Natural killer cell (primary cell): ENCODE data around the gene LDLRAD2. TPM values are rescaled to one million over a fixed set of nuclear protein-coding genes. Genes with fewer than 3 reads are reported as not detected.

Experiments
- ATAC-seq, 3 donors: fragments of 150-1000 bp in 2 of 3; fragments of 200-7000 bp in 1 of 3; cut with Tn5 transposase; 1 replicate in 1 of 3; 2 replicates in 2 of 3; pipeline ENCODE4 v1.10.0; 2021; ENCODE audit warnings: mild to moderate bottlenecking in 2 of 3, moderate library complexity in 2 of 3
- DNase-seq, 2 donors: peaks; one replicate each; pipeline versions ENCODE4 v3.0.0 to v3.0.0-alpha.2; 2013 to 2021; ENCODE audit warnings: mixed read lengths in 1 of 2
- H3K27ac ChIP-seq: one replicate; pipeline ENCODE4 v1.5.1; 2013; ENCODE audit warnings: mild to moderate bottlenecking, low read length
- H3K27me3 ChIP-seq: one replicate; pipeline ENCODE4 v1.6.1; 2013; ENCODE audit warnings: low read length; ENCODE audit not compliant: control insufficient read depth, insufficient read depth
- H3K36me3 ChIP-seq: one replicate; pipeline ENCODE4 v1.6.1; 2013; ENCODE audit warnings: low read length; ENCODE audit not compliant: control insufficient read depth, insufficient read depth
- H3K4me1 ChIP-seq: one replicate; pipeline ENCODE4 v1.6.1; 2013; ENCODE audit warnings: low read length; ENCODE audit not compliant: control insufficient read depth, insufficient read depth
- H3K4me3 ChIP-seq: one replicate; pipeline ENCODE4 v1.5.1; 2013; ENCODE audit warnings: low read length
- H3K9me3 ChIP-seq: one replicate; pipeline ENCODE4 v1.6.1; 2013; ENCODE audit warnings: low read length; ENCODE audit not compliant: control insufficient read depth, insufficient read depth
- H3K27ac Mint-ChIP-seq, 2 donors: one replicate each; pipeline ENCODE4 v1.8.0; 2022; ENCODE audit warnings: mild to moderate bottlenecking in 2 of 2, mixed read lengths in 2 of 2, moderate library complexity in 1 of 2
- H3K27me3 Mint-ChIP-seq, 2 donors: one replicate each; pipeline ENCODE4 v1.8.0; 2022; ENCODE audit warnings: low read depth in 2 of 2, mixed read lengths in 2 of 2
- H3K36me3 Mint-ChIP-seq: one replicate; pipeline ENCODE4 v1.8.0; 2022; ENCODE audit warnings: mixed read lengths
- H3K4me1 Mint-ChIP-seq, 2 donors: one replicate each; pipeline ENCODE4 v1.8.0; 2022; ENCODE audit warnings: mixed read lengths in 2 of 2
- H3K4me3 Mint-ChIP-seq: one replicate; pipeline ENCODE4 v1.8.0; 2022; ENCODE audit warnings: mild to moderate bottlenecking, moderate library complexity, mixed read lengths
- H3K9me3 Mint-ChIP-seq, 2 donors: one replicate each; pipeline ENCODE4 v1.8.0; 2022; ENCODE audit warnings: mixed read lengths in 2 of 2
- WGBS: methylation state at CpG from one replicate; pipeline ENCODE4 v1.1.7; 2013; ENCODE audit warnings: missing lambda C conversion rate; ENCODE audit not compliant: insufficient coverage; 5-methylcytosine and 5-hydroxymethylcytosine counted together
- intact Hi-C: fragments of 100-400 bp; cut with micrococcal nuclease; formaldehyde crosslinking; loops from one replicate; pipeline ENCODE4 v1.14.2; 2022
- total RNA-seq, 4 donors: library from RNA; stranded (reverse); fragments of 120-200 nt in 1 of 4; gene quantifications; one replicate each; pipeline versions ENCODE4 v1.2.3 to v1.2.4, GENCODE V29; 2013 to 2022
- TF ChIP-seq, protein P1 (sequence below): fragments of 200-600 bp; IDR thresholded peaks from one replicate; pipeline ENCODE4 v1.8.0; 2022; ENCODE audit warnings: antibody characterized with exemption

LDLRAD2 gene
- total RNA-seq, 3 donors from 2014 or later (not counting 1 experiment from before 2014, with no cell fraction given) = 2.8 to 3.9 (median 3.6) TPM

DNA sequence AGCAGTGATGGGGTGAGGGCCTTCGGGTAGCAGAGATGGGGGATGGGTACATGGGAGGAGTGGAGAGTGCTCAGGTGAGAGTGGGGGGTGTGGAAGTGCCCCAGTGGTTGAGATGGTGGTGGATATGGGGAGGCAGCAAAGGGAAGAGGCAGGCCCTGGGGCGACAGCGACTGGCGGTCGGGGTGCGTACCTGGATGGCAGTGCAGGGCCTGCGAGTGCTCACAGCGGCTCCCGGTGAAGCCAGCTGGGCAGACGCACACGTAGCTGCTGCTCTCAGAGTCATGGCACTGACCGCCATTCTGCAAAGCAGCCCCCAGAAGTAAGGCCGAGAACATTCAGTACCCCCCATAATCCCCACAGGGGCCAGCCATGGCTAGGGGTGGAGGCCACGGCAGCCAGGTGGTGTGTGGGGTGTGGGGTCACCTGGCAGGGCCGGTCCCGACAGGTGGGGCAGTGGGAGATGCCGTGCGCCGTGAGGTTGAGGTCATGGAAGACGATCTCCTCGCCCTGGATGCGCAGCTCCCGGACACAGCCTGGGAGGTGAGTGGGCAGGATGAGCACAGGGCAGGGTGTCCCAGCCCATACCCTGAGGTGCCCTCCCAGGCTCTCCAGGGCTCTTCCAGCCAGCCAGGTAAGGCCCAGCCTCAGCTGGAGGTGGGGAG, 18.9 kb downstream of the LDLRAD2 start:
- Histone ChIP-seq H3K27me3 (no peaks in the 10 kb centered on the region), H3K27ac (no peak overlapping the region), H3K4me1 (no peaks in the 10 kb centered on the region), H3K4me3 (no peak overlapping the region), H3K36me3 (no peaks in the 10 kb centered on the region), H3K9me3 (peaks cover 7% of the 10 kb centered on the region)
- TF ChIP-seq, protein P1, sequence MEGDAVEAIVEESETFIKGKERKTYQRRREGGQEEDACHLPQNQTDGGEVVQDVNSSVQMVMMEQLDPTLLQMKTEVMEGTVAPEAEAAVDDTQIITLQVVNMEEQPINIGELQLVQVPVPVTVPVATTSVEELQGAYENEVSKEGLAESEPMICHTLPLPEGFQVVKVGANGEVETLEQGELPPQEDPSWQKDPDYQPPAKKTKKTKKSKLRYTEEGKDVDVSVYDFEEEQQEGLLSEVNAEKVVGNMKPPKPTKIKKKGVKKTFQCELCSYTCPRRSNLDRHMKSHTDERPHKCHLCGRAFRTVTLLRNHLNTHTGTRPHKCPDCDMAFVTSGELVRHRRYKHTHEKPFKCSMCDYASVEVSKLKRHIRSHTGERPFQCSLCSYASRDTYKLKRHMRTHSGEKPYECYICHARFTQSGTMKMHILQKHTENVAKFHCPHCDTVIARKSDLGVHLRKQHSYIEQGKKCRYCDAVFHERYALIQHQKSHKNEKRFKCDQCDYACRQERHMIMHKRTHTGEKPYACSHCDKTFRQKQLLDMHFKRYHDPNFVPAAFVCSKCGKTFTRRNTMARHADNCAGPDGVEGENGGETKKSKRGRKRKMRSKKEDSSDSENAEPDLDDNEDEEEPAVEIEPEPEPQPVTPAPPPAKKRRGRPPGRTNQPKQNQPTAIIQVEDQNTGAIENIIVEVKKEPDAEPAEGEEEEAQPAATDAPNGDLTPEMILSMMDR = no peak
- Mint-ChIP-seq H3K27ac (no peak overlapping the region), H3K9me3 (peaks cover 0 to 3% of the 10 kb centered on the region in 2 donors), H3K27me3 (no peaks in the 10 kb centered on the region), H3K36me3 (no peaks in the 10 kb centered on the region), H3K4me3 (no peak overlapping the region), H3K4me1 (no peaks in the 10 kb centered on the region)
- WGBS = 96% methylated on average over 21 of the region's 23 CpGs
- intact Hi-C loops = no loop called here
- ATAC-seq (no peak), DNase-seq (no peak)

DNA sequence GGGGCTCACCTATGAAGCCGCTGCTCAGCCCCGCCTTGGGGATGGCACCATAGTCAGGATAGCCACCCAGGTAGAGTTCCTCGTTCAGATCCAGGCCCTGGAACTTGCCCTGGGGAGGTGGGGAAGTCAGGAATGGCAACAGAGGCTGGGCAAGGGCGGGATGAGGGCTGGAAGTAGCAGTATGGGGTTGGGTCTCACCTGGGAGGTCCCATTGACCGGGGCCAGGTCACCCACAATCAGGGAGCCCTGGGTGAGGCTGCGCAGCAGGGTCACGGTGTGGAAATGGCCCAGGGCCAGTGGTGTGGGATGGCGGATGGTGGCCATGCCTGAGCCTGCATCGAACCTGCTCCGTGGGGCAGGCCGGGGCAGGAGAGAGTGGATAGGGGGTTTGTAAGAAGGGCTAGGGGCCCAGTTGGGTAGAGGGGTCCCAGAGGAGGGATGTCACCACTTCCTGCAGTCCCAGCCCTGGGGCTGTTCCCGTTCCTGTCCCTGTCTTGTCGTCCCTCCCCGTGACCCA, 19.4 kb downstream of the LDLRAD2 start:
- Histone ChIP-seq H3K36me3 (no peaks in the 10 kb centered on the region), H3K27ac (no peak overlapping the region), H3K9me3 (peaks cover 7% of the 10 kb centered on the region), H3K4me3 (no peak overlapping the region), H3K4me1 (no peaks in the 10 kb centered on the region), H3K27me3 (no peaks in the 10 kb centered on the region)
- Mint-ChIP-seq H3K27ac (no peak overlapping the region), H3K4me1 (no peaks in the 10 kb centered on the region), H3K9me3 (peaks cover 0 to 3% of the 10 kb centered on the region in 2 donors), H3K36me3 (no peaks in the 10 kb centered on the region), H3K4me3 (no peak overlapping the region), H3K27me3 (no peaks in the 10 kb centered on the region)
- TF ChIP-seq, protein P1 = no peak
- DNase-seq = no peak
- no peak for ATAC-seq
- intact Hi-C loops = no loop called here
- WGBS = 93% methylated on average over 14 of the region's 14 CpGs

DNA sequence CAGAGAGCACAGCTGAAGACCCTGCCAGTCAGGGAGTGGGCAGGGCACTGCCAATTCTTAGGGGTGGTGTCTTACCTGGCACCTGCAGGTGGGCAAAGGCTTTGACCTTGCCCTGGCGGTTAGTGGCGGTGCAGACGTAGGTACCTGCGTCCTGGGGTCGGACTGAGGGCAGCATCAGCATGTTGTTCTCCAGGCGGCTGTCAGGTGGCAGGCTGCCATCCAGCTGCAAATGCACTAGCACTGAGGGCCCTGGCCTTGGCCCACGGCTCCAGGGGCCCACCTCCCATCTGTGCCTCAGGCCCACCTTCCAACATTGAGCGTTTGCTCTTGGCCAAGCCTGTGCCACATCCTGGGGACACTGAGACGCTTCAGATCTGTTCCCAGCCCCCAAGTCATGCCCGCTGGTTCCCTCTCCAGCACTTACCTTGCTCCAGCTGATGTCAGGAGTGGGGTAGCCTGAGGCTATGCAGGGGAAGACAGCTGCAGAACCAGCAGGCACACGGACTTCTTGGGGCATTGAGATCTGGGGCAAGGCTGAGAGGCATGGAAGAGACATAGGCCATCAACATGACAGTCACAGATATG, 21.4 kb downstream of the LDLRAD2 start:
- no peak overlapping the region for H3K27ac ChIP-seq
- H3K27me3 Mint-ChIP-seq = no peaks in the 10 kb centered on the region
- TF ChIP-seq, protein P1 = no peak
- WGBS = 89% methylated on average over 11 of the region's 11 CpGs
- no peaks in the 10 kb centered on the region for H3K27me3 ChIP-seq
- ATAC-seq = no peak
- peaks cover 7% of the 10 kb centered on the region for H3K9me3 ChIP-seq
- intact Hi-C loops = no loop called here
- DNase-seq = no peak
- H3K27ac Mint-ChIP-seq = no peak overlapping the region
- no peak overlapping the region for H3K4me3 Mint-ChIP-seq
- H3K4me3 ChIP-seq = no peak overlapping the region
- peaks cover 0 to 3% of the 10 kb centered on the region in 2 donors for H3K9me3 Mint-ChIP-seq
- no peaks in the 10 kb centered on the region for H3K36me3 Mint-ChIP-seq
- no peaks in the 10 kb centered on the region for H3K36me3 ChIP-seq
- no peaks in the 10 kb centered on the region for H3K4me1 ChIP-seq
- H3K4me1 Mint-ChIP-seq = no peaks in the 10 kb centered on the region
